NCI-H748 treated with DMSO at 0.1 percent for 48 hours (cell line): ENCODE data around the gene ANTKMT.

Experiments
- DNase-seq: peaks from one replicate; lab custom pipeline; 2025; lab: John Stamatoyannopoulos, UW

The ANTKMT gene

DNA sequence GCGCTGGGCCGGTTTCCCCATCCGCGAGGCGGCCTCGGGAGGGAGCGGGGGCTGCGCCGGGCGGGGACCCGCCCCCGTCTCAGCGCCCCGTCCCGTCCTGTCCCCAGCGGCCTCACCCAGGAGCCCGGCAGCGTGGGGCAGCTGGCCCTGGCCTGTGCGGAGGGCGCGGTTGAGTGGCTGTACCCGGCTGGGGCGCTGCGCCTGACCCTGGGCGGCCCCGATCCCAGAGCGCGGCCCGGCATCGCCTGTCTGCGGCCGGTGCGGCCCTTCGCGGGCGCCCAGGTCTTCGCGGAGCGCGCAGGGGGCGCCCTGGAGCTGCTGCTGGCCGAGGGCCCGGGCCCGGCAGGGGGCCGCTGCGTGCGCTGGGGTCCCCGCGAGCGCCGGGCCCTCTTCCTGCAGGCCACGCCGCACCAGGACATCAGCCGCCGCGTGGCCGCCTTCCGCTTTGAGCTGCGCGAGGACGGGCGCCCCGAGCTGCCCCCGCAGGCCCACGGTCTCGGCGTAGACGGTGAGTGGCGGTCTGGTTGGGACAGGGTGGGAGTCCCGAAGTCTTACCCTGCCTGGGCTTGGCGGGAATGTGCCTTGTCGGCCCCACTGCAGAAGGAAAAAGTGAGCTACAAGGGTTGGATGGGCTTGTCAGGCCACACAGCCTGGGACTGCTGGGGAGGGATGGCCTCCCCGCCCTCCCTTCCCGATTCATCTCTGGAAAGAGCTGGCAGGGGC is 5.3 kb upstream of the ANTKMT start:
- DNase-seq = no peak

- no peak for DNase-seq
Observed at GRCh38 chr16:716200-716568, 4.8 kb upstream of the ANTKMT start.

- DNase-seq = no peak
Observed at GRCh38 chr16:716768-717325, 4.1 kb upstream of the ANTKMT start.

GRCh38 chr16:717450-718245 is 3.3 kb upstream of the ANTKMT start:
- DNase-seq = no peak

DNA sequence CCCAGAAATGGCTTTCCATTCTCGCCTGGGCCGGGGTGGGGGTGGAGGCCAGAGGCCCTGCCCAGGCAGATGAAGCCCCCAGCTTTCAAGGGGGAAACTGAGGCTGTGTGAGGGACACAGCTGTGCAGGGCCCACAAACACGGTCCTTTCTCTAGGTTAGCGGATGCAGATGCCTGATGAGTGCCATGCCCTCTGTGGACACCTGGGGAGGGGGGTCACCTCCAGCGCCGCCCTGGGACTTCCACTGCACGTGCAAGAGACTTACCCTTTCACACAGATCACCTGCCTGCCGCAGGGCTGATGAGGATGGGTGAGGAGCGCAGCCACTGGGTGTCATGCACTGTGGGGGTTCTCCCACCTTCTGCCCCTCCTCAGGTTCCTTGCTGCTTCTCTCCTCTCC is 2.6 kb upstream of the ANTKMT start:
- DNase-seq = no peak

GRCh38 chr16:718922-719321 is 2.0 kb upstream of the ANTKMT start:
- no peak for DNase-seq

GRCh38 chr16:719815-720446 is 1.0 kb upstream of the ANTKMT start:
- no peak for DNase-seq

DNA sequence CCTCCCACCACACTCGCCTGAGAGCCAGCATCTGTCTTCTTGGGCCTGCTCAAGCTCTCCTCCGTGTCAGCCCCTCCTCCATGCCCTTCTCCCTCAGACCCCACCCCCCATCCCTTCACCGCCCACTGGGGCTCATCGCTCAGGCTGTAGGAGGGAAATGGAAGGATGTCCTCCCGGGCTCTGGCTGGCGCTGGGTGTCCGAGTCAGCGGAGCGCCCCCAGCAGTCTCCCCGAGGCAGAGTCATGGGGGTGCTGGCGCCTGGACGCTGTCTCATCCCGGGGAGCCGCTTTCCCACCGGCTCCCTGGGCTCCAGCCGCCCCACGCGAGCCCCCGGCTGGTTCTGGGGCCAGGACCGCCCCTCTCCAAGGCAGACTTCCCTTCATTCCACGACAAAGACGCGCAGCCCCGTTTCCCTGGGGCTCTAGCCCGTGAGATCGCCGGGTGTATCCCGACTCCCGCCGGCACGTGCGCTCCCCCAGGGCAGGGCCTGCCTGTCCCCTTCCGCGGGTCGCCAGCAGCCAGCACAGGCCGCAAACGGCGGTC is 428 bp upstream of the ANTKMT start:
- DNase-seq = peak; percentile 22

DNA sequence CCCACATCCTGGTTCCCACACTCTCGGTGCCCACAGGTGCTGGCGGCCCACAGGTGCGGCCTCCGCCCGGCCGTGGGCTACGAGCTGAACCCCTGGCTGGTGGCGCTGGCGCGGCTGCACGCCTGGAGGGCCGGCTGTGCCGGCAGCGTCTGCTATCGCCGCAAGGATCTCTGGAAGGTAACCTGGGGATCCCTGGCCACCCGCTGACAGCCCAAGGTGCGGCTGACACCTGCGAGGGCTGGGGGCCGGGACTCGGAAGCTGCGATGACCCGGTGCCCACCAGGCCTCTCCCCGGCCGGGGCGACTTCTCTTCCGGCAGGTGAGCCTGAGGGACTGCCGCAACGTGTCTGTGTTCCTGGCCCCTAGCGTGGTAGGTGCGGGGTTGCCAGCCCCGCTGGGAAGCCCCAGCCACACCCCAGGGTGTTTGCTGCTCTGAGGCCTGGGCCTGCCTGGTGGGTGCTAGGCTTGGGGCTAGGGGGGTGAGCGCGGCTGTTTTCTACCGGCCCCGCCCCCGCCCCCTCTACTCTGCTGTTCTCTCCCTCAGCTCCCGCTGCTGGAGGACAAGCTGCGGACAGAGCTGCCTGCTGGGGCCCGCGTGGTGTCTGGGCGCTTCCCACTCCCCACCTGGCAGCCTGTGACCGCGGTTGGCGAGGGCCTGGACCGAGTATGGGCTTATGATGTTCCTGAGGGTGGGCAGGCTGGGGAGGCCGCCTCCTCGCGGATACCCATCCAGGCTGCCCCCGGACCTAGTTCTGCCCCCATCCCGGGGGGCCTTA is 1.0 kb downstream of the ANTKMT start:
- DNase-seq = no peak

- no peak for DNase-seq
Observed at GRCh38 chr16:722835-723633, 2.1 kb downstream of the ANTKMT start.

- DNase-seq = no peak
Observed at GRCh38 chr16:723695-724094, 2.7 kb downstream of the ANTKMT start.

GRCh38 chr16:724188-725040 is 3.5 kb downstream of the ANTKMT start:
- DNase-seq = no peak

DNA sequence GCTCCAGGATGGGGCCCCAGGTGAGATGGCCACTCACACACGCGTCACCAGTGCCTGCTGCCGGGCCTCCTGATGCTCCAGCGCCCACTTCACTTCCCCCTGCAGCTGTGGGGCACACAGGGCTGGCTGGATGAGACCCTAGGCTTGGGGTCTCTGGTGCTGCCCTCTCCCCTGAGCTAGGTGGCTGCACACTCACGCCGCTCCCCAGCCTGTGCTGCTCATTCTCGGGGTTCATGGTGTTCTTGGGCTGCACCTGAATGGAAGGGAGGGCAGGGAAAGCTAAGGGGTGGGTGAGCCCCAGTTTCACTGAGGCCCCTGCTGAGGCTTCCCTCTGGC is 4.1 kb downstream of the ANTKMT start:
- no peak for DNase-seq

GRCh38 chr16:725463-726187 is 4.7 kb downstream of the ANTKMT start:
- DNase-seq = no peak

DNA sequence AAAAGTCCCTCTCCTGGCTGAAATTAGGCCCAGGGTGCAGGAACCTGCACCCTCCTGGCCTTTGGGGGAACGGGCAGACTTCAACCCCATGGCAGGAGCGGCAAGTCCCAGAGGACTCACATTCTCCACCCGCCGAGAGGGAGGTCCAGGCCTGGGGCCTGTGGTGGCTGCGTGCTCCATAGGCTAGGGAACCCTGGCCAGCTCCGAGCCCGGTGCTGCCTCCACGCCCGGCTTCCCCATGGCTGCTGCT is 5.2 kb downstream of the ANTKMT start:
- no peak for DNase-seq

- no peak for DNase-seq
Observed at GRCh38 chr16:726438-727290, 5.7 kb downstream of the ANTKMT start, which contains the start of the genes CCDC78 and HAGHL. Gene CCDC78 (minus strand): TSS chr16:726443. CDS start chr16:726367, 76 bp downstream. Gene HAGHL (plus strand): TSS chr16:727106. CDS start chr16:727510, 404 bp downstream.

GRCh38 chr16:727291-727977 is 6.5 kb downstream of the ANTKMT start:
- no peak for DNase-seq
